Hepatocyte (in vitro differentiated cells): ENCODE measurements around the gene SNX5.

Experiments
- EZH2 ChIP-seq: fragments of 200-600 bp; sonication (generic); IDR thresholded peaks from 2 replicates; pipeline ENCODE4 v1.6.1; 2016; ENCODE audit warnings: antibody characterized with exemption, mild to moderate bottlenecking, borderline replicate concordance
- EZH2phosphoT487 ChIP-seq: fragments of 200-600 bp; sonication (generic); IDR thresholded peaks from one replicate; pipeline ENCODE4 v1.6.1; 2018; ENCODE audit warnings: antibody characterized with exemption, mild to moderate bottlenecking, low read depth, moderate library complexity; ENCODE audit not compliant: unreplicated experiment, severe bottlenecking
- TF ChIP-seq, protein P1 (sequence below): fragments of 200-600 bp; sonication (generic); IDR thresholded peaks from 2 replicates; pipeline ENCODE4 v1.5.1; 2016; ENCODE audit warnings: antibody characterized with exemption, mild to moderate bottlenecking; ENCODE audit not compliant: poor library complexity

DNA sequence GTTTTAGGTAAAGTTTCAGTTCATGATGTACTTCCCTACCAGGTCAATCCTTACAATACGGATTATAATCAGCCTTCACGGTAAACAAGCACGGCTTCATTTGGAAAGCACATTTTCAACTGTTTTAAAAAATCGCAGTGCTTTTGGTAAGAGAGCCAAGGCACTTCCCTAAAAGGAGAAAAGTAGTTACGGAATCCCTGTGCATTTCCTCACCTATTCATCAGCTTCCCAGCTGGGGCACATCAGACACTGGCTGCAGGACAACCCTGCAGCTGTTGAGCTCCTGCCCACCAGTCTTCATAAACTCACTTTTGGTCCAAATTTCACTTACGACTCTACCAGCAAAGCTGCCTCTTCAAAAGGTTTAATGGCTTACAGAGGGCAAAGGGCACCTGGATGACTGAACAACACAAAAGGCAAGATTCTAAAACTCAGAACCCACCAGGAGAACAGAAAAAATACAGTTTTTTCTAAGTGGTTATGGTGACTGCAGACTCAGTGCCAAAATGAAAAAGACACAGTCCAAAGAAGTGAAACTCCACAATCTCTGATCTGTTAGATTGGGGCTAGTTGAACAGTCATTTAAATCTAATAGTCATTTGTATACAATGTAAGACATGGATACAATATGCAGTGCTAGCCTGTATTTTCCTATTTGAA, 7.5 kb downstream of the SNX5 start:
- TF ChIP-seq, protein P1, sequence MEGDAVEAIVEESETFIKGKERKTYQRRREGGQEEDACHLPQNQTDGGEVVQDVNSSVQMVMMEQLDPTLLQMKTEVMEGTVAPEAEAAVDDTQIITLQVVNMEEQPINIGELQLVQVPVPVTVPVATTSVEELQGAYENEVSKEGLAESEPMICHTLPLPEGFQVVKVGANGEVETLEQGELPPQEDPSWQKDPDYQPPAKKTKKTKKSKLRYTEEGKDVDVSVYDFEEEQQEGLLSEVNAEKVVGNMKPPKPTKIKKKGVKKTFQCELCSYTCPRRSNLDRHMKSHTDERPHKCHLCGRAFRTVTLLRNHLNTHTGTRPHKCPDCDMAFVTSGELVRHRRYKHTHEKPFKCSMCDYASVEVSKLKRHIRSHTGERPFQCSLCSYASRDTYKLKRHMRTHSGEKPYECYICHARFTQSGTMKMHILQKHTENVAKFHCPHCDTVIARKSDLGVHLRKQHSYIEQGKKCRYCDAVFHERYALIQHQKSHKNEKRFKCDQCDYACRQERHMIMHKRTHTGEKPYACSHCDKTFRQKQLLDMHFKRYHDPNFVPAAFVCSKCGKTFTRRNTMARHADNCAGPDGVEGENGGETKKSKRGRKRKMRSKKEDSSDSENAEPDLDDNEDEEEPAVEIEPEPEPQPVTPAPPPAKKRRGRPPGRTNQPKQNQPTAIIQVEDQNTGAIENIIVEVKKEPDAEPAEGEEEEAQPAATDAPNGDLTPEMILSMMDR, result no peak
- no peak for TF ChIP-seq EZH2
- no peak for TF ChIP-seq EZH2phosphoT487
